RWPE1 (cell line): ENCODE results near the gene METTL17.
"Not testable (repeated sequence)": the region's sequence is repeated elsewhere in the genome, so short reads cannot be mapped to it uniquely, and the experiment has no call there.

ENCODE experiments used
- CTCF ChIA-PET: fragments of 350-600 bp; sonication (Branson Sonifier 250); formaldehyde crosslinking; extraction: SDS; loops from one replicate; lab custom pipeline; 2021; lab: Yijun Ruan, JAX
- POLR2A ChIA-PET: fragments of 400-600 bp; formaldehyde crosslinking; extraction: SDS; loops from one replicate; lab custom pipeline; 2020; ENCODE audit warnings: antibody characterized with exemption; ENCODE audit not compliant: low non-redundant PET; lab: Yijun Ruan, JAX
- DNase-seq: peaks from one replicate; pipeline ENCODE4 v3.0.0; 2012; ENCODE audit warnings: low spot score
- H3K27ac ChIP-seq: fragments of 450-650 bp; 2 replicates; pipeline ENCODE4 v1.5.1; 2017
- TF ChIP-seq, protein P1 (sequence below): fragments of 450-650 bp; conservative IDR thresholded peaks from 2 replicates; pipeline ENCODE4 v1.5.1; 2017; ENCODE audit warnings: low read depth, mild to moderate bottlenecking

The METTL17 gene

DNA sequence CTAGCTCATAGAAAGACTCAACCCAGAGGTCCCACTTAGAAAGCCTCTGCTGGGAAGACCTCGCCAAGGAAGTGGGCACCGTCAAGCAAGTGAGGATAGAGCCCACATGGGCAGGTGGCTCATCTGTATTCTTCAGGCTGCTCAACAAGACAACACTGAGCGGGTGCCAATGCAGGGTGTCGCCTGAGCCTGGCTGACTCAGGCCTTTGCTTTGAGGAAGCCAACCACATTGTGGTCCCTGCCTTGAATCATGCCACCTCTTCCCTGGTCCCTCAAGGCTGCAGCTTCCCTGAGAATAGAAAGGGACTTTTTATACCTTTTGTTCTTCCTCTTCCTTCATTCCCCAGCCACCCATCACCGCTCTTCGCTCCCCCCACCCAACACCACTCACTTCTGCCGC lies 47.0 kb downstream of the METTL17 start:
- DNase-seq = no peak
- H3K27ac ChIP-seq = no peak overlapping the region
- ChIA-PET CTCF (interaction anchor here (1.4 kb wide), 1 partner anchor 179 kb away, joined by 3 read pairs; no protein-coding TSS in a partner anchor), POLR2A (no interaction called here)
- TF ChIP-seq, protein P1, sequence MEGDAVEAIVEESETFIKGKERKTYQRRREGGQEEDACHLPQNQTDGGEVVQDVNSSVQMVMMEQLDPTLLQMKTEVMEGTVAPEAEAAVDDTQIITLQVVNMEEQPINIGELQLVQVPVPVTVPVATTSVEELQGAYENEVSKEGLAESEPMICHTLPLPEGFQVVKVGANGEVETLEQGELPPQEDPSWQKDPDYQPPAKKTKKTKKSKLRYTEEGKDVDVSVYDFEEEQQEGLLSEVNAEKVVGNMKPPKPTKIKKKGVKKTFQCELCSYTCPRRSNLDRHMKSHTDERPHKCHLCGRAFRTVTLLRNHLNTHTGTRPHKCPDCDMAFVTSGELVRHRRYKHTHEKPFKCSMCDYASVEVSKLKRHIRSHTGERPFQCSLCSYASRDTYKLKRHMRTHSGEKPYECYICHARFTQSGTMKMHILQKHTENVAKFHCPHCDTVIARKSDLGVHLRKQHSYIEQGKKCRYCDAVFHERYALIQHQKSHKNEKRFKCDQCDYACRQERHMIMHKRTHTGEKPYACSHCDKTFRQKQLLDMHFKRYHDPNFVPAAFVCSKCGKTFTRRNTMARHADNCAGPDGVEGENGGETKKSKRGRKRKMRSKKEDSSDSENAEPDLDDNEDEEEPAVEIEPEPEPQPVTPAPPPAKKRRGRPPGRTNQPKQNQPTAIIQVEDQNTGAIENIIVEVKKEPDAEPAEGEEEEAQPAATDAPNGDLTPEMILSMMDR = no peak

DNA sequence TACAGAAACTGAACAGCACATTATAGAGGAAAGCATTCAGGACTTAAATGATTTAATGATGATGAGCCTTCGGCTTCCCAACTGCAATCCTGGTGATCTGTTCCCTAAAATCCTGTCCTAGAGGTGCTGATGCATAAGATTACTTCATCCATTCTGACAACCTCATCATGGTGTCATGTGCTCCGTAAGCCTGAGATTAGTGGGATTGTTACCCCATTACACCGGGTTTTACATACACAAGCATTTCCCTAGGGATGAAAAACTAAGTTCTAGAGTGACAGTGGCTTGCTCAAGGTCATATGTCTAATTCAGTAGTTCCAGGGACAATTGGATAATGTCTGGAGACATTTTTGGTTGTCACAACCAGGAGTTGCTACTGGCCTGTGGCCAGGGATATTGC lies 47.4 kb downstream of the METTL17 start:
- ChIA-PET POLR2A (no interaction called here), CTCF (interaction anchor here (1.4 kb wide), 1 partner anchor 180 kb away, joined by 3 read pairs; no protein-coding TSS in a partner anchor)
- H3K27ac ChIP-seq = no peak overlapping the region
- DNase-seq = no peak
- TF ChIP-seq, protein P1 = no peak

GRCh38 chr14:21038441-21039422 lies 49.0 kb downstream of the METTL17 start:
- CTCF ChIA-PET = interaction anchor here (4.6 kb wide), 1 partner anchor 24 kb away, joined by 83 read pairs; no protein-coding TSS in a partner anchor
- no peak for DNase-seq
- TF ChIP-seq, protein P1 = no peak
- POLR2A ChIA-PET = no interaction called here
- H3K27ac ChIP-seq = no peak overlapping the region

- H3K27ac ChIP-seq = no peak overlapping the region
- POLR2A ChIA-PET = no interaction called here
- CTCF ChIA-PET = interaction anchor here (0.6 to 4.6 kb wide), 13 partner anchors 9 to 348 kb away, joined by 3 to 83 read pairs (median 4); no protein-coding TSS in a partner anchor
- DNase-seq = peak; percentile 72
- TF ChIP-seq, protein P1 = peak; percentile 68
Measured at GRCh38 chr14:21039585-21040369, 50.0 kb downstream of the METTL17 start.

DNA sequence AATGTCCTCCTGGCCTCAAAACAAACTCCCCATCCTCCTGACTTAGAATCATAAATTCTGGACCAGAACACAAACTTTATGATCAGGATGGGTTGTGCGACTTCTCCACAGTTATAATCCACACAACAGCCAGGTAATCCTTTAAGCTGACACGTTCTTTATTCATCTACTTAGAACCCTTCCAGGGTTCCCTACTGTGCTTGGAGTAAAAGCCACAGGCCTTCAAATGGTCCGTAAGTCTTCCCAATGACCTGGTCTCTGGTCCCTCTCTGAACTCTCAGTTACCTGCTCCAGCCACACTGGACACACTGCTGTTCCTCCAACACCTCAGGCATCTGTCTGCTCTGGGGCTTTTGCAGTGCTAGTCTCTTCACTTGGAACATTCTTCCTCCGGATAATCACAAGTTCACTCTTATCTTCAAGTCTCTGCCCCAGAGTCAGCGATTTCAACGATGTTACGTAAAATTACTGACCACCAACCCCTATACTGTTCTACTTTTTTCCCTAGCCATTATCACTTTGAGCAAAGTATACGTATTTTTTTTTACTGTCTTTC lies 50.7 kb downstream of the METTL17 start:
- CTCF ChIA-PET = interaction anchor here (0.6 to 4.6 kb wide), 10 partner anchors 9 to 349 kb away, joined by 3 to 83 read pairs (median 6); no protein-coding TSS in a partner anchor
- TF ChIP-seq, protein P1 = no peak
- no peak for DNase-seq
- H3K27ac ChIP-seq = no peak overlapping the region
- POLR2A ChIA-PET = no interaction called here

DNA sequence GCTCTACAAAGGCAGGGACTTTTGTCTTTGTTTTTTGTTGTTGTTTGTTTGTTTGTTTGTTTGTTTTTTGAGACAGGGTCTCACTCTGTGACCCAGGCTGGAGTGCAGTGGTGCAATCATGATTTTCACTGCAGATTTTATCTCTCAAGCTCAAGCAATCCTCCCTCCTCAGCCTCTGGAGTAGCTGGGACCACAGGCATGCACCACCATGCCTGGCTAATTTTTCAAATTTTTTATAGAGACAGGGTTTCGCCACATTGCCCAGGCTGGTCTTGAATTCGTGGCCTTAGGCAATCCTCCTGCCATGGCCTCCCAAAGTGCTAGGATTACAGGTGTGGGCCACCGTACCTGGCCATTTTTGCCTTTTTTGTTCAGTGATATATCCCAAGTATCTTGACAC lies 51.2 kb downstream of the METTL17 start:
- POLR2A ChIA-PET, DNase-seq: not testable (repeated sequence)
- CTCF ChIA-PET = interaction anchor here (0.8 to 4.6 kb wide), 4 partner anchors 21 to 95 kb away, joined by 3 to 83 read pairs (median 11); no protein-coding TSS in a partner anchor
- H3K27ac ChIP-seq = peak overlapping the region; percentile 56; the same call in 1 of the 2 replicates
